Adrenal gland (tissue), 12 donors: ENCODE measurements around the gene ZNF543. TPM values are rescaled to one million over a fixed set of nuclear protein-coding genes. Genes with fewer than 3 reads are reported as not detected.
A peak's percentile ranks its signal among the peaks of the same experiment; 100 is the strongest.

Source experiments
- DNase-seq, 7 donors: peaks; one replicate each; pipeline ENCODE4 v3.0.0-alpha.2; 2019 to 2020
- H3K27ac ChIP-seq, 5 donors: fragments of 200-600 bp; sonication (generic) in 4 of 5; 1 replicate in 3 of 5; 2 replicates in 2 of 5; pipeline versions ENCODE4 v1.5.1 to v1.8.0; 2016 to 2020; ENCODE audit warnings: mild to moderate bottlenecking in 1 of 5
- H3K27me3 ChIP-seq: fragments of 200-600 bp; 2 replicates; pipeline ENCODE4 v1.8.0; 2021
- H3K36me3 ChIP-seq, 2 donors: fragments of 200-600 bp; replicated peaks in 1 of 2; 1 replicate in 1 of 2; 2 replicates in 1 of 2; pipeline versions ENCODE4 v1.5.1 to v1.8.0; 2018 to 2022
- H3K4me1 ChIP-seq, 2 donors: fragments of 200-600 bp; replicated peaks in 1 of 2; 1 replicate in 1 of 2; 2 replicates in 1 of 2; pipeline versions ENCODE4 v1.5.1 to v1.8.0; 2018 to 2021
- H3K4me3 ChIP-seq, 4 donors: fragments of 200-600 bp; sonication (generic) in 3 of 4; one replicate each; pipeline ENCODE4 v1.5.1; 2016 to 2018
- H3K9me3 ChIP-seq, 3 donors: fragments of 200-600 bp; sonication (generic) in 1 of 3; replicated peaks in 1 of 3; 1 replicate in 2 of 3; 2 replicates in 1 of 3; pipeline versions ENCODE4 v1.5.1 to v1.8.0; 2016 to 2021
- CTCF ChIP-seq, 6 experiments: fragments of 450-650 bp in 4 of 6; fragments of 200-600 bp in 2 of 6; sonication (generic) in 1 of 6; IDR thresholded peaks; 1 replicate in 5 of 6; 2 replicates in 1 of 6; pipeline versions ENCODE4 v1.5.1 to v1.8.0; 2016 to 2021; ENCODE audit warnings: antibody characterized with exemption in 6 of 6, mild to moderate bottlenecking in 2 of 6, moderate library complexity in 1 of 6
- POLR2A ChIP-seq, 2 donors: fragments of 450-650 bp; IDR thresholded peaks; one replicate each; pipeline ENCODE4 v1.6.1; 2017; ENCODE audit warnings: antibody characterized with exemption in 2 of 2, mild to moderate bottlenecking in 2 of 2, moderate library complexity in 1 of 2
- WGBS, 4 donors: extraction: QIAGEN DNeasy Blood & Tissue Kit in 2 of 4; methylation state at CpG; one replicate each; pipeline versions ENCODE4 v1.1.5 to v1.1.7; 2013 to 2017; 5-methylcytosine and 5-hydroxymethylcytosine counted together
- intact Hi-C, 2 donors: fragments of 100-400 bp; cut with DNase I; formaldehyde crosslinking; loops; one replicate each; pipeline versions ENCODE4 v1.14.1 to v1.15.0; 2022 to 2023
- polyA plus RNA-seq, 3 donors: library from polyadenylated mRNA; stranded (reverse); fragments of 200-250 nt in 2 of 3; fragments of 350-450 nt in 1 of 3; fragmentation: Illumina TruSeq in 1 of 3; extraction: RNeasy Lipid Tissue Mini Kit (QIAGEN cat#74804) in 1 of 3; gene quantifications; one replicate each; pipeline ENCODE4 v1.2.3, GENCODE V29; 2013 to 2014
- total RNA-seq, 9 donors: library from RNA; depleted of rRNA in 4 of 9; stranded (reverse); fragments of >200 nt in 4 of 9; fragments of 120-200 nt in 1 of 9; fragmentation: NEBNext Ultra II Directional in 1 of 9; extraction: Animal tissue kit (Norgen Biotek cat#: 25700) in 1 of 9; gene quantifications; one replicate each; pipeline versions ENCODE4 v1.1.0 to v1.2.4, GENCODE V29; 2013 to 2023
- donor health status: healthy with polysubstance abuse.
- donor health status: Bipolar disorder and iron deficiency.
- donor health status: DM: yes; HTN: yes; CAD: no.
- donor health status: DM: no; HTN: no; CAD: no.
- donor health status: DM: no; HTN: no; CAD: no.
- donor health status: DM: yes; HTN: yes; CAD: no.

Gene ZNF543
- total and polyA plus RNA-seq, 12 donors: 1.1 to 17.8 (median 8.5) TPM

- no peak for DNase-seq
- H3K4me1 ChIP-seq: peaks cover 15 to 17% of the 10 kb centered on the region in 2 donors
- no peaks in the 10 kb centered on the region for H3K9me3 ChIP-seq
- no peak overlapping the region for H3K27ac ChIP-seq
- no peak for TF ChIP-seq CTCF (IDR thresholded peaks at IDR 0.05)
- no peaks in the 10 kb centered on the region for H3K27me3 ChIP-seq
- intact Hi-C loops: no loop called here
- no peaks in the 10 kb centered on the region for H3K36me3 ChIP-seq
- WGBS, 4 donors: 12 to 29% (median 21%) methylated on average over 8 to 29 of the region's 29 CpGs
- H3K4me3 ChIP-seq: no peak overlapping the region
These were observed 2.8 kb upstream of the ZNF543 start for GRCh38 chr19:57317503-57317902.

GRCh38 chr19:57319869-57320179, 448 bp upstream of the ZNF543 start:
- no peak for DNase-seq
- 0% methylated on average over 1 of the region's 1 CpG for WGBS, 4 donors
- H3K27me3 ChIP-seq: no peaks in the 10 kb centered on the region
- H3K36me3 ChIP-seq: peaks cover 0 to 15% of the 10 kb centered on the region in 2 donors
- no peaks in the 10 kb centered on the region for H3K9me3 ChIP-seq
- TF ChIP-seq POLR2A (IDR thresholded peaks at IDR 0.05) (no peak), CTCF (IDR thresholded peaks at IDR 0.05) (no peak)
- intact Hi-C loops: no loop called here
- H3K4me3 ChIP-seq: peak overlapping the region; percentile 11 to 85 (median 66)
- peaks cover 19 to 21% of the 10 kb centered on the region in 2 donors for H3K4me1 ChIP-seq
- peak overlapping the region; percentile 69 to 91 (median 87) for H3K27ac ChIP-seq

- intact Hi-C loops: no loop called here
- Histone ChIP-seq H3K27ac (peak overlapping the region in 3 of 5 donors; percentile 84 to 91 (median 87)), H3K27me3 (no peaks in the 10 kb centered on the region), H3K36me3 (peaks cover 0 to 28% of the 10 kb centered on the region in 2 donors), H3K4me3 (peak overlapping the region; percentile 11 to 85 (median 69)), H3K4me1 (peaks cover 19 to 21% of the 10 kb centered on the region in 2 donors), H3K9me3 (no peaks in the 10 kb centered on the region)
- no peak for TF ChIP-seq CTCF (IDR thresholded peaks at IDR 0.05)
- TF ChIP-seq POLR2A (IDR thresholded peaks at IDR 0.05): no peak
- DNase-seq: no peak
- 25 to 34% (median 29%) methylated on average over 8 of the region's 8 CpGs for WGBS, 4 donors
These were observed 844 bp downstream of the ZNF543 start for GRCh38 chr19:57321116-57321515.

- Histone ChIP-seq H3K27ac (peak overlapping the region in 1 of 5 donors; percentile 91), H3K4me1 (peaks cover 19 to 21% of the 10 kb centered on the region in 2 donors), H3K27me3 (no peaks in the 10 kb centered on the region), H3K9me3 (no peaks in the 10 kb centered on the region), H3K4me3 (peak overlapping the region in 1 of 4 donors; percentile 64), H3K36me3 (peaks cover 0 to 34% of the 10 kb centered on the region in 2 donors)
- no peak for TF ChIP-seq POLR2A (IDR thresholded peaks at IDR 0.05)
- no peak for TF ChIP-seq CTCF (IDR thresholded peaks at IDR 0.05)
- no peak for DNase-seq
- intact Hi-C loops: no loop called here
- 61 to 74% (median 67%) methylated on average over 3 of the region's 3 CpGs for WGBS, 4 donors
These were observed 1.5 kb downstream of the ZNF543 start for GRCh38 chr19:57321751-57322150.
